GM12892 (cell line): ENCODE results near the gene SNX4.

Source experiments
- POLR2A ChIP-seq: IDR thresholded peaks from 2 replicates; pipeline ENCODE4 v1.6.1; 2011; ENCODE audit warnings: low read depth, low read length, control low read depth
- POLR2AphosphoS5 ChIP-seq: IDR thresholded peaks from 2 replicates; pipeline ENCODE4 v1.6.1; 2011; ENCODE audit warnings: low read depth, low read length, control low read depth

DNA sequence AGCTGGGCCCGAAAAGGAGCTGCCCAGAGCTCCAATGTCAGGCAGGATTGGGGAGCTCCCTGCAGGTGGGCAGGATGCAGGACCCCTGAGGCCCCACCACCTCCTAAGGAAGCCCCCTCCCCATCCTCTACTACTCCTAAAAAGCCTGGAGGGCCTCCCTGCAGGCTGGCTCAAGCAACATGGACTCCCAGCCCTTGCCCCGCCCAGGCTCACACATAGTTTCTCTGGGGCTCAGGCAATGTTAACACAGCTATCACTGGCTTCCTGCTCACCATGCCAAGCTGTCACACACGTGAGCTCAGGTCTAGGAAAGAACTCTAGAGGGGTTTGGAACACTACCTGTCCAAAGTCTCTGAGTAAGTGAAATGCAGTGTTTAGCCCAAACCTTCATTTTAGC is 79.4 kb downstream of the SNX4 start:
- TF ChIP-seq POLR2AphosphoS5 (no peak), POLR2A (no peak)
